Measurements from ENCODE around the gene MYCBPAP. TPM values are rescaled to one million over a fixed set of nuclear protein-coding genes. Genes with fewer than 3 reads are reported as not detected.

MYCBPAP gene
- total RNA-seq, 1 donor from 2014 or later = 1.7 TPM

DNA sequence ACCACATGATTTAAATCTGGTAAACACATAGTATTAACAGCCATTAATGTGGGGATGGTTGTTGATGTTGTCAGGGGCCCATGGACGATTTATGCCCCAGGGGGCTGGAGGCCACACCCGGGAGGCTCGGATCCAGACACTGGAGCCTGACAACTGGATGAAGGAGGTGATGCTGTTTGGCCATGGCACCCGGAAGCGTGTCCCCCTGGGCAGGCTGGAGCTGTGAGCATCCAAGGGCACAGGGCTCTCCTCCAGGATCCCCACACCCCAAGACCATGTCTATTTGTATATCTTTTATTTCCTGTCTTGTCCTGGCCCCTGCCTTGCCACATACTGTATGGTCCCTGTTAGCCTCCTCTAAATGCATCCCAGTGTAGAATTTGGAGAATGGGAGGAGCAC is 25.0 kb upstream of the MYCBPAP start:
- H3K27ac Mint-ChIP-seq = no peak overlapping the region
- H3K27me3 Mint-ChIP-seq = no peaks in the 10 kb centered on the region
- no peak overlapping the region for H3K4me3 Mint-ChIP-seq (ENCODE audit: low read depth)
- TF ChIP-seq, protein P1, sequence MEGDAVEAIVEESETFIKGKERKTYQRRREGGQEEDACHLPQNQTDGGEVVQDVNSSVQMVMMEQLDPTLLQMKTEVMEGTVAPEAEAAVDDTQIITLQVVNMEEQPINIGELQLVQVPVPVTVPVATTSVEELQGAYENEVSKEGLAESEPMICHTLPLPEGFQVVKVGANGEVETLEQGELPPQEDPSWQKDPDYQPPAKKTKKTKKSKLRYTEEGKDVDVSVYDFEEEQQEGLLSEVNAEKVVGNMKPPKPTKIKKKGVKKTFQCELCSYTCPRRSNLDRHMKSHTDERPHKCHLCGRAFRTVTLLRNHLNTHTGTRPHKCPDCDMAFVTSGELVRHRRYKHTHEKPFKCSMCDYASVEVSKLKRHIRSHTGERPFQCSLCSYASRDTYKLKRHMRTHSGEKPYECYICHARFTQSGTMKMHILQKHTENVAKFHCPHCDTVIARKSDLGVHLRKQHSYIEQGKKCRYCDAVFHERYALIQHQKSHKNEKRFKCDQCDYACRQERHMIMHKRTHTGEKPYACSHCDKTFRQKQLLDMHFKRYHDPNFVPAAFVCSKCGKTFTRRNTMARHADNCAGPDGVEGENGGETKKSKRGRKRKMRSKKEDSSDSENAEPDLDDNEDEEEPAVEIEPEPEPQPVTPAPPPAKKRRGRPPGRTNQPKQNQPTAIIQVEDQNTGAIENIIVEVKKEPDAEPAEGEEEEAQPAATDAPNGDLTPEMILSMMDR (IDR thresholded peaks at IDR 0.05; ENCODE audit: unreplicated experiment) = no peak
- peaks cover 4% of the 10 kb centered on the region for H3K4me1 Mint-ChIP-seq (ENCODE audit: low read depth)
- H3K36me3 Mint-ChIP-seq (ENCODE audit: insufficient read depth) = peaks cover 8% of the 10 kb centered on the region
- DNase-seq (ENCODE audit: low spot score, unreplicated experiment) = no peak
- H3K9me3 Mint-ChIP-seq (ENCODE audit: low read depth) = no peaks in the 10 kb centered on the region

DNA sequence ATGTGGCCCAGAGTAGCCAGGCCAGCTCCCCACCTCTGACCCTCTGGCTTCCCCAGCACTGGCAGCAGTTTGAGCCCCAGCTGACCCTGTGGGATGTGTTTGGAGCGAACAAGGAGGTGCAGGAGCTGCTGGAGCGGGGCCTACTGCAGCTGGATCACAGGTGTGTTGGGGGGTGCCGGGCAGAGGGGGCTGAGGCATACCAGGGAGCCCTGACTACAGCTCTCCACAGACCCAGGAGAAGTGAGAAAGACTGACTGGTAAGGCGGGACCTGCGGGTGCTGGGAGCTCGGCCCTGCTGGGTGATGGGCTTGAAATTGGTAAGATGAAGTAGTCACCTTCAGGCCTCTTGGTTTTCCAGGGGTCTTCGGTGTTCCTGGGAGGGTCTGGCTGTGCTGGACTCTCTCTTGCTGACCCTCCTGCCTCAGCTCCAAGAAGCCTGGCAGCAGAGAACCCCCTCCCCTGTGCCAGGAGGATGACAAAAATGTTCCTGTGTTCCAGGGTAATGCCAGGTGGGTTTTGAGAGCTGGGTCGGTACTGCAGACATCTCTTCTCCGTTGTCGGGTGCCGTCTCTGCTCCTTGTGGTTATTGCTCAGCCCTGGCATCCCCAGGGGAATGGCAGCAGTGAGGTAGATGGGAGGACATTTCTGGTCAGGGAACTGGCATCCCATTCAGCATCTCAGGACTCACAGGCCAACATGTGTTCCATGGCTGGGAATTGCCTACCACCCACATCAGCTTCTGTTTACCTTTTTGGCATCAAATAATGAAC is 23.7 kb upstream of the MYCBPAP start:
- TF ChIP-seq, protein P1 (IDR thresholded peaks at IDR 0.05; ENCODE audit: unreplicated experiment) = no peak

DNA sequence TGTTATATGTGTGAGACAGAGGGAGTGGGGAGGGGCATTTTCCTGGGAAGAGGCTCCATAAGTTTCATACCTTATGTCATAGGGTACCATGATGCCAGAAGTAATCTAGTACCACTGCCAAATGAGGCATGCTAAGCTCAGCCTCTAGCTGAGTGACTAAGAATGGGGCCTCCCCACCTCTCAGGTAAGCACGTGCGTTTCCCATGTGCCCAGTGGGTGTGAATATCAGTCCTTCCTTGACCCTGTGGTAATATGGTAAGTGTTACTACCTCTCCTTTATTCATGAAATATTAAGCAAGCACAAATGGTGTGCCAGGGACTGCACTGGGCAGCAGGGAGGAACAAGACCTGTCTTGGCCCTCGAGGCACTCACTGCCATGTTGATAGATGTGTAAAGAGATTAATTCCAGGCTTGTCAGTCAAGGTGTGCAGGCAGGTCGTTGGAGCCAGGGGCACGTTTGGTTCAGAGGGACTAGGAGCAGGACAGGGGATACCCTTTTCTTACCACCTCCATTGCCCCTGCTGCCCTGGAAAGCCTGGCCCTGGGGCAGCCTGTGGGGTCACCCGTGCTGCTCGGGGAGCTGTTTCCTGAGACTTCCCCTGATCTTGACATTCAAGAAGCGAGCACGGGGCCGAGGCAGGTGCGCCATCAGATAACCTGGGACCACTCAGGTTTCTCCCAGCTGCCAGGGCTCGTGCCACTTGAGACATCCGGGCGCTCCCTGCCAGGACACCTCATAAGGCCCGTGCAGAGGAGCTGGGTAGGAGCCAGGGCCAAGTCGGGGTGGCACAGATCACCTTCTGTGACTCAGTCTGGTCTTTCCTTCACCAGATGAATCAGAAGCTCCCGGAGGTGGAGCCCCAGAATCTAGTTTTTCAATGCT is 20.8 kb upstream of the MYCBPAP start:
- Mint-ChIP-seq H3K4me1 (ENCODE audit: low read depth) (no peaks in the 10 kb centered on the region), H3K36me3 (ENCODE audit: insufficient read depth) (peaks cover 7% of the 10 kb centered on the region), H3K27ac (no peak overlapping the region), H3K9me3 (ENCODE audit: low read depth) (no peaks in the 10 kb centered on the region), H3K4me3 (ENCODE audit: low read depth) (no peak overlapping the region), H3K27me3 (no peaks in the 10 kb centered on the region)
- TF ChIP-seq, protein P1 (IDR thresholded peaks at IDR 0.05; ENCODE audit: unreplicated experiment) = no peak
- DNase-seq (ENCODE audit: low spot score, unreplicated experiment) = no peak

More for the DNA sequence above, 23.7 kb upstream of the MYCBPAP start:
- H3K36me3 Mint-ChIP-seq (ENCODE audit: insufficient read depth) = peaks cover 8% of the 10 kb centered on the region
- H3K27me3 Mint-ChIP-seq = no peaks in the 10 kb centered on the region
- peaks cover 1% of the 10 kb centered on the region for H3K4me1 Mint-ChIP-seq (ENCODE audit: low read depth)
- no peaks in the 10 kb centered on the region for H3K9me3 Mint-ChIP-seq (ENCODE audit: low read depth)
- H3K27ac Mint-ChIP-seq = no peak overlapping the region
- no peak for DNase-seq (ENCODE audit: low spot score, unreplicated experiment)
- no peak overlapping the region for H3K4me3 Mint-ChIP-seq (ENCODE audit: low read depth)

DNA sequence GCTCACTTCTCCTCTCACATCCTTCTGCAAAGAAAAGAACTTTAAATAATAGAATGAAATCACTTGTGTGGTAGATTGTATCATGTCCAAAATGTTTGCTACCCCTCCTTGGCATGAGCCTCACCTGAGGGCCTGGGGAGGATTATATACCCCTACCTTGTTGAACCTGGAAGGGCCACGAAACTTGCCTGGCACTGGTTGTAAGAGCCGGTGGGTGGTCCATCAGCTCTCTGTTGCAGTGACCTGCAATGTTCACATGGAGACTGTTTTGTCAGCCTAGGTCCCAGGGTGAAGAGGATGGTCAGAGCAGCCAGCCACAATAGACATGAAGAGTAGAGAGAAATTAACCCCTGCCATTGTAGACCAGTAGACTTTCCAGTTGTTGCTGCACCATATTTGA is 19.4 kb upstream of the MYCBPAP start:
- Mint-ChIP-seq H3K27me3 (no peaks in the 10 kb centered on the region), H3K4me3 (ENCODE audit: low read depth) (no peak overlapping the region), H3K36me3 (ENCODE audit: insufficient read depth) (peaks cover 4% of the 10 kb centered on the region), H3K4me1 (ENCODE audit: low read depth) (peaks cover 2% of the 10 kb centered on the region), H3K9me3 (ENCODE audit: low read depth) (no peaks in the 10 kb centered on the region), H3K27ac (no peak overlapping the region)
- TF ChIP-seq, protein P1 (IDR thresholded peaks at IDR 0.05; ENCODE audit: unreplicated experiment) = no peak
- no peak for DNase-seq (ENCODE audit: low spot score, unreplicated experiment)

DNA sequence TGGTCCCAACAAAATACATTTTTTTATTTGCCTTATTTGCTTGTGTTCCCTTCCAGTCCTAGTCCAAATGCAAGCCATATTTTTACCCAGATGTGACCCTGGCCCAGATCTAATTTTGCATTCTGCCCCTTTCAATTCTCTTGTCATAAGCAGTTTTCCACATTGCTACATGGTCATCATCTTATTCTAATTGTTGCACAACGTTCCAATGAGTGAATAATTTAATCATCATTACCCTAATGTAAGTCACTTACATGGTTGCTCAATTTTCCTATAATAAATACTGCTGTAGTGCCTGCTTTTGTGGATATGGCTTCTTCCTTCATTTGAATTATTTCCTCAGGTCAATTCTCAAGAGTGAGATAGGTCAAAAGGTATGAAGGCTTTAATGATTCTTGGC is 16.7 kb upstream of the MYCBPAP start:
- Mint-ChIP-seq H3K9me3 (ENCODE audit: low read depth) (no peaks in the 10 kb centered on the region), H3K27me3 (no peaks in the 10 kb centered on the region), H3K27ac (no peak overlapping the region), H3K36me3 (ENCODE audit: insufficient read depth) (no peaks in the 10 kb centered on the region), H3K4me1 (ENCODE audit: low read depth) (peaks cover 2% of the 10 kb centered on the region), H3K4me3 (ENCODE audit: low read depth) (no peak overlapping the region)
- TF ChIP-seq, protein P1 (IDR thresholded peaks at IDR 0.05; ENCODE audit: unreplicated experiment) = no peak
- no peak for DNase-seq (ENCODE audit: low spot score, unreplicated experiment)

Measured in progenitor cell of endocrine pancreas (in vitro differentiated cells).